K562 (cell line): ENCODE measurements around the gene AGPAT2. TPM values are rescaled to one million over a fixed set of nuclear protein-coding genes. Genes with fewer than 3 reads are reported as not detected.
A peak's percentile ranks its signal among the peaks of the same experiment; 100 is the strongest.

ENCODE experiments used
- ATAC-seq: fragments of 200-7000 bp; cut with Tn5 transposase; 3 replicates; pipeline ENCODE4 v1.9.1; 2020; ENCODE audit warnings: moderate library complexity
- BruUV-seq: library from RNA; stranded (reverse); fragments of 400-500 nt; replicated peaks from 2 replicates; lab custom pipeline; 2021; lab: Mats Ljungman, UMichigan
- CTCF ChIA-PET: fragments of 300-600 bp; formaldehyde crosslinking; extraction: SDS; loops from one replicate; lab custom pipeline; 2021; ENCODE audit warnings: low intra/inter-chr PET ratio; lab: Yijun Ruan, JAX
- POLR2A ChIA-PET: fragments of 300-600, 350-650 bp; sonication (Branson Sonifier 250); formaldehyde crosslinking; extraction: SDS; loops from one replicate; lab custom pipeline; 2021; ENCODE audit warnings: antibody characterized with exemption, inconsistent platforms; lab: Yijun Ruan, JAX
- DNase-seq, 4 experiments: peaks; one replicate each; pipeline versions ENCODE4 v3.0.0 to v3.0.0-alpha.2; 2011 to 2018; ENCODE audit warnings: low spot score in 3 of 4, mixed read lengths in 3 of 4; ENCODE audit errors: extremely low read depth in 1 of 4
- FAIRE-seq: peaks from 2 replicates; lab custom pipeline; 2011; peaks lifted over from hg19 to GRCh38; lab: Jason Lieb, UNC
- H2AFZ ChIP-seq: 2 replicates; pipeline ENCODE4 v1.6.0; 2011; ENCODE audit warnings: low read depth, low read length, control low read depth, inconsistent platforms
- H3K27ac ChIP-seq: fragments of 200-600 bp; 3 replicates; pipeline ENCODE4 v1.8.0; 2011; ENCODE audit warnings: low read depth, mild to moderate bottlenecking, control low read depth, inconsistent platforms, low read length, moderate library complexity, mixed read lengths; ENCODE audit errors: extremely low read depth
- H3K27me3 ChIP-seq, 2 experiments: fragments of 300-600 bp in 1 of 2; 2 replicates in 1 of 2; 3 replicates in 1 of 2; pipeline versions ENCODE4 v1.6.0 to v1.8.0; 2011; ENCODE audit warnings: inconsistent platforms in 2 of 2, low read length in 2 of 2, mild to moderate bottlenecking in 1 of 2, mixed read lengths in 1 of 2, moderate library complexity in 1 of 2; ENCODE audit not compliant: control insufficient read depth in 2 of 2, insufficient read depth in 2 of 2
- H3K36me3 ChIP-seq: fragments of 300-600 bp; 3 replicates; pipeline ENCODE4 v1.8.0; 2011; ENCODE audit warnings: mild to moderate bottlenecking, low read length, inconsistent platforms; ENCODE audit not compliant: control insufficient read depth, insufficient read depth
- H3K4me1 ChIP-seq, 2 experiments: fragments of 200-600 bp in 1 of 2; replicated peaks in 1 of 2; 2 replicates in 1 of 2; 3 replicates in 1 of 2; pipeline versions ENCODE4 v1.5.1 to v1.8.0; 2011; ENCODE audit warnings: inconsistent platforms in 2 of 2, low read length in 2 of 2, mild to moderate bottlenecking in 1 of 2, mixed read lengths in 1 of 2, moderate library complexity in 1 of 2; ENCODE audit not compliant: control insufficient read depth in 2 of 2, insufficient read depth in 2 of 2
- H3K4me2 ChIP-seq: 2 replicates; pipeline ENCODE4 v1.6.1; 2011; ENCODE audit warnings: low read length, control low read depth, inconsistent platforms, mixed read lengths; ENCODE audit not compliant: insufficient read depth
- H3K4me3 ChIP-seq: fragments of 200-600 bp; sonication (generic), shearing (Covaris generic); 2 replicates; pipeline ENCODE4 v1.5.1; 2016; ENCODE audit warnings: control low read depth, inconsistent platforms
- H3K79me2 ChIP-seq: fragments of 200-600 bp; 3 replicates; pipeline ENCODE4 v1.8.0; 2011; ENCODE audit warnings: low read length, inconsistent platforms; ENCODE audit not compliant: control insufficient read depth, insufficient read depth
- H3K9ac ChIP-seq, 2 experiments: 2 replicates each; pipeline versions ENCODE4 v1.6.0 to v1.6.1; 2011; ENCODE audit warnings: low read depth in 2 of 2, low read length in 2 of 2, control low read depth in 1 of 2, inconsistent platforms in 1 of 2, mild to moderate bottlenecking in 1 of 2, mixed read lengths in 1 of 2; ENCODE audit not compliant: insufficient read depth in 1 of 2
- H3K9me1 ChIP-seq: one replicate; pipeline ENCODE4 v1.6.0; 2011; ENCODE audit warnings: inconsistent platforms, mild to moderate bottlenecking, low read length, moderate library complexity; ENCODE audit not compliant: control insufficient read depth, insufficient read depth
- H3K9me3 ChIP-seq: replicated peaks from 2 replicates; pipeline ENCODE4 v1.5.1; 2011; ENCODE audit warnings: low read depth, low read length, inconsistent platforms; ENCODE audit not compliant: control insufficient read depth, insufficient read depth
- H4K20me1 ChIP-seq: replicated peaks from 2 replicates; pipeline ENCODE4 v1.6.1; 2011; ENCODE audit warnings: low read length, inconsistent platforms, mixed read lengths; ENCODE audit not compliant: control insufficient read depth, insufficient read depth
- HLTF ChIP-seq: fragments of 450-650 bp; IDR thresholded peaks from 2 replicates; pipeline ENCODE4 v1.6.1; 2016
- HMG20A ChIP-seq: fragments of 450-650 bp; formaldehyde crosslinking; conservative IDR thresholded peaks from 2 replicates; pipeline ENCODE4 v1.4.0; 2020; ENCODE audit warnings: mild to moderate bottlenecking, mixed read lengths
- MCM5 ChIP-seq: fragments of 450-650 bp; IDR thresholded peaks from 2 replicates; pipeline ENCODE4 v1.6.1; 2016; ENCODE audit warnings: low read depth
- POLR2G ChIP-seq: fragments of 200-400 bp; formaldehyde crosslinking; IDR thresholded peaks from 2 replicates; pipeline ENCODE4 v1.6.1; 2017; ENCODE audit warnings: low read depth, mild to moderate bottlenecking, antibody characterized with exemption, low read length, moderate library complexity
- ZNF23 ChIP-seq: fragments of 250-450 bp; sonication (Bioruptor Pico); IDR thresholded peaks from 2 replicates; pipeline ENCODE4 v1.4.0; 2020; ENCODE audit warnings: mild to moderate bottlenecking
- ZNF695 ChIP-seq: fragments of 450-650 bp; formaldehyde crosslinking; IDR thresholded peaks from 2 replicates; pipeline ENCODE4 v1.4.0; 2020; ENCODE audit warnings: mild to moderate bottlenecking, moderate library complexity
- ZNF780A ChIP-seq: fragments of 250-450 bp; sonication (Bioruptor Pico); IDR thresholded peaks from 2 replicates; pipeline ENCODE4 v1.5.0; 2021; ENCODE audit warnings: mild to moderate bottlenecking
- WGBS: fragments of 100-300 bp; shearing (Covaris generic); methylation state at CpG from one replicate; pipeline ENCODE4 v1.1.6; 2016; ENCODE audit warnings: low coverage, mixed read lengths; ENCODE audit not compliant: insufficient coverage; ENCODE audit errors: missing lambda C conversion rate; 5-methylcytosine and 5-hydroxymethylcytosine counted together
- in situ Hi-C: fragments of 300-500 bp; cut with MboI; formaldehyde crosslinking; loops from 4 replicates; pipeline ENCODE4 v1.15.0; 2018; ENCODE audit warnings: inconsistent platforms, mixed read lengths
- intact Hi-C: fragments of 100-400 bp; cut with micrococcal nuclease; formaldehyde crosslinking; loops from 2 replicates; pipeline ENCODE4 v1.14.2; 2022
- polyA plus RNA-seq, 8 experiments: library from polyadenylated mRNA; depleted of rRNA in 4 of 8; stranded (reverse) in 5 of 8; unstranded in 3 of 8; fragments of >200 nt; fragmentation: Nextera tagmentation in 2 of 8; fragmentation: Illumina TruSeq in 1 of 8; extraction: Ambion mirVana in 2 of 8; extraction: Trizol in 1 of 8; gene quantifications; 2 replicates each; pipeline versions ENCODE4 v1.2.1 to v1.2.3, GENCODE V29; 2011 to 2014; ENCODE audit warnings: inconsistent platforms in 1 of 8, missing spikeins in 1 of 8
- total RNA-seq, 7 experiments: library from RNA; depleted of rRNA in 6 of 7; stranded (reverse); fragments of >200 nt in 6 of 7; fragmentation: Illumina TruSeq in 2 of 7; extraction: Trizol in 2 of 7; gene quantifications; 2 replicates each; pipeline versions ENCODE4 v1.2.1 to v1.2.3, GENCODE V29; 2011 to 2021; ENCODE audit warnings: low replicate concordance in 1 of 7
- TF ChIP-seq, protein P1 (sequence below): fragments of 450-650 bp; IDR thresholded peaks from 2 replicates; pipeline ENCODE4 v1.6.1; 2016; ENCODE audit warnings: low read depth

The AGPAT2 gene
- total and polyA plus RNA-seq, 9 of the 15 experiments (the other 6 are each of a cell fraction or from before 2014, with no cell fraction given), result 0.13 to 54.5 (median 23.9) TPM

DNA sequence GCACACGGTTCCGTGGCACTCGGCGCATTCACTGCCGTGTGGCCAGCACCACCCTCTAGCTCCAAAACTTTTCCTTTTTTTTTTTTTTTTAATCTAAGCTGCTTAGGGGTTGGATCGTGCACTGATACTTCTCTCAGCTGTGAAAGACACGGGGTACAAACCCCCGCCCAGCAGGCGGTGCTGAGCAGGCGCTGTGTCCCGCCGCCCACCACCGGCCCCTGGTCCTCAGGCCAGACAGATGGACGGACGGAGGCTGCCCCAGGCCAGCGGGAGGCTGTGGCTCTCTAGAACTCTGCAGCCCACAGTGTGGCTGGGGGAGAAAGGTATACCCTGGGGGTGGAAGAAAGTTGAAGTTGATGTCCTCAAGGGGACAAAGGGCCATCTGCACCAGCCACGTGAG is 6.2 kb downstream of the AGPAT2 start:
- whole genome bisulfite sequencing, result 88% methylated on average over 7 of the region's 17 CpGs
- DNase-seq, result no peak
- H3K27me3 ChIP-seq, result no peaks in the 10 kb centered on the region
- no peak for ATAC-seq
- no peaks in the 10 kb centered on the region for H3K9me3 ChIP-seq
- intact Hi-C loops (no loop called here), in situ Hi-C loops (no loop called here)
- peaks cover 61% of the 10 kb centered on the region for H3K79me2 ChIP-seq
- BruUV-seq, result no TSS peak
- H3K36me3 ChIP-seq, result peaks cover 34% of the 10 kb centered on the region; the same call in 1 of the 3 replicates
- ChIA-PET CTCF (no interaction called here), POLR2A (interaction anchor here (1.0 to 1.5 kb wide), 3 partner anchors 8 to 569 kb away, joined by 3 read pairs; no protein-coding TSS in a partner anchor)
- peak overlapping the region in 1 of 2 experiments; percentile 36; a peak in 1 of 4 replicates for H3K9ac ChIP-seq
- peaks cover 3% of the 10 kb centered on the region for H3K9me1 ChIP-seq
- H2AFZ ChIP-seq, result no peak overlapping the region
- no peak overlapping the region for H3K4me2 ChIP-seq
- no peak overlapping the region for H3K4me3 ChIP-seq
- H3K4me1 ChIP-seq, result peaks cover 8 to 84% of the 10 kb centered on the region in 2 experiments; a peak in 4 of 5 replicates
- no peak overlapping the region for H3K27ac ChIP-seq
- H4K20me1 ChIP-seq, result peaks cover 6% of the 10 kb centered on the region; the same call in 1 of the 2 replicates
- FAIRE-seq, result no peak
- TF ChIP-seq POLR2G (peak; percentile 34; the same call in 1 of the 2 replicates), HLTF (no peak), HMG20A (CRISPR knock-in tag) (no peak), MCM5 (no peak), ZNF23 (CRISPR knock-in tag) (no peak), ZNF695 (CRISPR knock-in tag) (no peak), ZNF780A (CRISPR knock-in tag) (no peak)
- TF ChIP-seq, protein P1, sequence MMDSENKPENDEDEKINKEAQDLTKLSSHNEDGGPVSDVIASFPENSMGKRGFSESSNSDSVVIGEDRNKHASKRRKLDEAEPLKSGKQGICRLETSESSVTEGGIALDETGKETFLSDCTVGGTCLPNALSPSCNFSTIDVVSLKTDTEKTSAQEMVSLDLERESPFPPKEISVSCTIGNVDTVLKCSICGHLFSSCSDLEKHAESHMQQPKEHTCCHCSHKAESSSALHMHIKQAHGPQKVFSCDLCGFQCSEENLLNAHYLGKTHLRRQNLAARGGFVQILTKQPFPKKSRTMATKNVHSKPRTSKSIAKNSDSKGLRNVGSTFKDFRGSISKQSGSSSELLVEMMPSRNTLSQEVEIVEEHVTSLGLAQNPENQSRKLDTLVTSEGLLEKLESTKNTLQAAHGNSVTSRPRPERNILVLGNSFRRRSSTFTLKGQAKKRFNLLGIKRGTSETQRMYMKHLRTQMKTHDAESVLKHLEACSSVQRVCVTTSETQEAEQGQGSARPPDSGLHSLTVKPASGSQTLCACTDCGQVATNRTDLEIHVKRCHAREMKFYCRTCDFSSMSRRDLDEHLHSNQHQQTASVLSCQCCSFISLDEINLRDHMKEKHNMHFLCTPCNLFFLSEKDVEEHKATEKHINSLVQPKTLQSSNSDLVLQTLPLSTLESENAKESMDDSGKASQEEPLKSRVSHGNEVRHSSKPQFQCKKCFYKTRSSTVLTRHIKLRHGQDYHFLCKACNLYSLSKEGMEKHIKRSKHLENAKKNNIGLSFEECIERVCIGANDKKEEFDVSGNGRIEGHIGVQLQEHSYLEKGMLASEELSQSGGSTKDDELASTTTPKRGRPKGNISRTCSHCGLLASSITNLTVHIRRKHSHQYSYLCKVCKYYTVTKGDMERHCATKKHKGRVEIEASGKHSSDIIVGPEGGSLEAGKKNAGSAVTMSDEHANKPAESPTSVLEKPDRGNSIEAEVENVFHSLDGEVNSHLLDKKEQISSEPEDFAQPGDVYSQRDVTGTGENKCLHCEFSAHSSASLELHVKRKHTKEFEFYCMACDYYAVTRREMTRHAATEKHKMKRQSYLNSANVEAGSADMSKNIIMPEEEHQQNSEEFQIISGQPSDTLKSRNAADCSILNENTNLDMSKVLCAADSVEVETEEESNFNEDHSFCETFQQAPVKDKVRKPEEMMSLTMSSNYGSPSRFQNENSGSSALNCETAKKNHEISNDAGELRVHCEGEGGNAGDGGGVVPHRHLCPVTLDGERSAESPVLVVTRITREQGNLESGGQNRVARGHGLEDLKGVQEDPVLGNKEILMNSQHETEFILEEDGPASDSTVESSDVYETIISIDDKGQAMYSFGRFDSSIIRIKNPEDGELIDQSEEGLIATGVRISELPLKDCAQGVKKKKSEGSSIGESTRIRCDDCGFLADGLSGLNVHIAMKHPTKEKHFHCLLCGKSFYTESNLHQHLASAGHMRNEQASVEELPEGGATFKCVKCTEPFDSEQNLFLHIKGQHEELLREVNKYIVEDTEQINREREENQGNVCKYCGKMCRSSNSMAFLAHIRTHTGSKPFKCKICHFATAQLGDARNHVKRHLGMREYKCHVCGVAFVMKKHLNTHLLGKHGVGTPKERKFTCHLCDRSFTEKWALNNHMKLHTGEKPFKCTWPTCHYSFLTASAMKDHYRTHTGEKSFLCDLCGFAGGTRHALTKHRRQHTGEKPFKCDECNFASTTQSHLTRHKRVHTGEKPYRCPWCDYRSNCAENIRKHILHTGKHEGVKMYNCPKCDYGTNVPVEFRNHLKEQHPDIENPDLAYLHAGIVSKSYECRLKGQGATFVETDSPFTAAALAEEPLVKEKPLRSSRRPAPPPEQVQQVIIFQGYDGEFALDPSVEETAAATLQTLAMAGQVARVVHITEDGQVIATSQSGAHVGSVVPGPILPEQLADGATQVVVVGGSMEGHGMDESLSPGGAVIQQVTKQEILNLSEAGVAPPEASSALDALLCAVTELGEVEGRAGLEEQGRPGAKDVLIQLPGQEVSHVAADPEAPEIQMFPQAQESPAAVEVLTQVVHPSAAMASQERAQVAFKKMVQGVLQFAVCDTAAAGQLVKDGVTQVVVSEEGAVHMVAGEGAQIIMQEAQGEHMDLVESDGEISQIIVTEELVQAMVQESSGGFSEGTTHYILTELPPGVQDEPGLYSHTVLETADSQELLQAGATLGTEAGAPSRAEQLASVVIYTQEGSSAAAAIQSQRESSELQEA, result no peak
